AG04449 (cell line): ENCODE results near the gene CD226.
"Not testable (repeated sequence)": the region's sequence is repeated elsewhere in the genome, so short reads cannot be mapped to it uniquely, and the experiment has no call there.

Experiments used
- CTCF ChIA-PET: fragments of 350-600 bp; formaldehyde crosslinking; extraction: SDS; loops from one replicate; lab custom pipeline; 2021; ENCODE audit warnings: antibody characterized with exemption; lab: Yijun Ruan, JAX
- POLR2A ChIA-PET: fragments of 400-600, 350-600 bp; formaldehyde crosslinking; extraction: SDS; loops from one replicate; lab custom pipeline; 2020; ENCODE audit warnings: antibody characterized with exemption, inconsistent platforms; lab: Yijun Ruan, JAX
- DNase-seq: peaks from one replicate; pipeline ENCODE4 v3.0.0-alpha.2; 2010; ENCODE audit warnings: low read depth, low spot score
- H3K4me3 ChIP-seq: 2 replicates; pipeline ENCODE4 v1.5.1; 2011; ENCODE audit warnings: low read depth, mild to moderate bottlenecking, control low read depth, low read length
- TF ChIP-seq, protein P1 (sequence below): IDR thresholded peaks from one replicate; pipeline ENCODE4 v1.5.1; 2011; ENCODE audit warnings: mild to moderate bottlenecking, moderate library complexity, low read length, control low read depth, inconsistent platforms; ENCODE audit not compliant: insufficient read depth; ENCODE audit errors: missing control alignments

The CD226 gene

DNA sequence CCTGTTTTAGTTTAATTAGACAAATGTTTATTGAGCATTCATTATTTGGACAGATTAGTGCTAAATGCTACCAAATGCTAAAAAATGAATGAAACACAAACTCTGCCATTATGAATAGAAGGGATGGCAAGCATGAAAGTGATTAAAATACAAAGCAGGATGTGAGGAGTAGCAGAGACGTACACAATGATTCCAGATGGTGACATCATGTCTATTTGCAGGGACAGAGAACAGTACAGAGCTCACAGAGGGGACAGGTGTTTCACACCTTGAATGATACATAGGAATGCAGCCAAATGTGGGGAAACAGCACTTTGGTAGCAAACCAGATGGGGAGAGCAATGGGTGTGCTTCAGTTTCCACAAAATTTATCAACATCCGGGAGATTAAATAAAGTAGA is 76.3 kb downstream of the CD226 start:
- CTCF ChIA-PET, result no interaction called here
- POLR2A ChIA-PET, result no interaction called here
- TF ChIP-seq, protein P1, sequence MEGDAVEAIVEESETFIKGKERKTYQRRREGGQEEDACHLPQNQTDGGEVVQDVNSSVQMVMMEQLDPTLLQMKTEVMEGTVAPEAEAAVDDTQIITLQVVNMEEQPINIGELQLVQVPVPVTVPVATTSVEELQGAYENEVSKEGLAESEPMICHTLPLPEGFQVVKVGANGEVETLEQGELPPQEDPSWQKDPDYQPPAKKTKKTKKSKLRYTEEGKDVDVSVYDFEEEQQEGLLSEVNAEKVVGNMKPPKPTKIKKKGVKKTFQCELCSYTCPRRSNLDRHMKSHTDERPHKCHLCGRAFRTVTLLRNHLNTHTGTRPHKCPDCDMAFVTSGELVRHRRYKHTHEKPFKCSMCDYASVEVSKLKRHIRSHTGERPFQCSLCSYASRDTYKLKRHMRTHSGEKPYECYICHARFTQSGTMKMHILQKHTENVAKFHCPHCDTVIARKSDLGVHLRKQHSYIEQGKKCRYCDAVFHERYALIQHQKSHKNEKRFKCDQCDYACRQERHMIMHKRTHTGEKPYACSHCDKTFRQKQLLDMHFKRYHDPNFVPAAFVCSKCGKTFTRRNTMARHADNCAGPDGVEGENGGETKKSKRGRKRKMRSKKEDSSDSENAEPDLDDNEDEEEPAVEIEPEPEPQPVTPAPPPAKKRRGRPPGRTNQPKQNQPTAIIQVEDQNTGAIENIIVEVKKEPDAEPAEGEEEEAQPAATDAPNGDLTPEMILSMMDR, result no peak
- DNase-seq, result no peak
- no peak overlapping the region for H3K4me3 ChIP-seq

DNA sequence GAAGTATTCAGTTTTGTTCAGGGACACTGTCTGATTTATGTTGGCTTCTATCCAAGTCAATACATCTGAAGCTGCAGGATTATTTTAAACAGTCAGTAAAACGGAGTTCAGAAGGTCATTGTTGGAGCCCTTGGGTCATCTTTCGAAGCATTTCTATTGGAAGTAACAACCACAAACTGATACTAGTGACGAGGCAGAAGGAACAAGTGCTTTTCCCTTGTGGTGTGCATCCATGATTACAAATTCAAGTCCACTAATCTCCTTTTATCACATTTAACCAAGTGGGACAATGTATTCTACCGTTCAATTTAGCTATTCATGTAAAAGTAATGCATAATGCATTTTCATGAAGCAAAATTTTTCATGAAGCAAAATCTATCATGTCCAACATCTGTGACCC is 76.9 kb downstream of the CD226 start:
- no peak for DNase-seq
- CTCF ChIA-PET, result no interaction called here
- no peak overlapping the region for H3K4me3 ChIP-seq
- POLR2A ChIA-PET, result no interaction called here
- TF ChIP-seq, protein P1, result no peak

DNA sequence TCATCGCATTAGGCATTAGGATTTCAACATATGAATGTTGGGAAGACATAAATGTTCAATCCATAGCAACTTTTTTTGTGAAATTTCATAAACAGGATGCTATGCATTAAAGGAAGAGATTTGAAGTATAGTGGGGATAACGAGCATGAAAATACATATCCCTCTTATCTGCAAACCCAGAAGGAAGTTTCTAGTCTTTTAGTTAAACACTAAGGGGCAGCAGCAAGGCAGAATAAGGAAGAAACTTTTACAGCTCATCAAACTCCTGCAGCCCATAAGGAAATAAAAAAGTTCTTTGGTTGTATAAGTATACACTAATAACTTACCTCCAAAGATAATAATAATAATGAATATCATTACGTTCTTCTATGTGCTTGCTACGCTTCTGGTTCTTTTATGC is 81.5 kb downstream of the CD226 start:
- ChIA-PET POLR2A (no interaction called here), CTCF (no interaction called here)
- DNase-seq, result no peak
- TF ChIP-seq, protein P1, result no peak
- H3K4me3 ChIP-seq, result no peak overlapping the region

DNA sequence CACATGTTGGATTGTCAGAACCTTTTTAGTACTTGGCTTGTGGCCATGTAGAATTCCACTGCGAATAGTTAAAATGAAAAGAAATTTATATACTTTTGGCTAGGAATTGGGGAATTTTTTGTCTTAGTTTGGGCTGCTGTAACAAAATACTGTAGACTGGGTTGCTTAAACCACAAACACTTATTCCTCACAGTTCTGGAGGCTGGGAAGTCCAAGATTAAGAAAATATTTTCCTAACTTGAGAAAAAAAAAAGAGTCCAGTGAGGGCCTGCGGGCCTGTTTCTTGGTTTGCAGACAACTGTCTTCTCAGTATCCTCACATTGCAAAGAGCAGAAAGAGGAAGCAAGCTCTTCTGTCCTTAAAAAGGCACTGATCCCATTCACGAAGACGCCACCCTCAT is 81.9 kb downstream of the CD226 start:
- TF ChIP-seq, protein P1, result no peak
- POLR2A ChIA-PET, result no interaction called here
- no peak for DNase-seq
- no peak overlapping the region for H3K4me3 ChIP-seq
- CTCF ChIA-PET, result no interaction called here

DNA sequence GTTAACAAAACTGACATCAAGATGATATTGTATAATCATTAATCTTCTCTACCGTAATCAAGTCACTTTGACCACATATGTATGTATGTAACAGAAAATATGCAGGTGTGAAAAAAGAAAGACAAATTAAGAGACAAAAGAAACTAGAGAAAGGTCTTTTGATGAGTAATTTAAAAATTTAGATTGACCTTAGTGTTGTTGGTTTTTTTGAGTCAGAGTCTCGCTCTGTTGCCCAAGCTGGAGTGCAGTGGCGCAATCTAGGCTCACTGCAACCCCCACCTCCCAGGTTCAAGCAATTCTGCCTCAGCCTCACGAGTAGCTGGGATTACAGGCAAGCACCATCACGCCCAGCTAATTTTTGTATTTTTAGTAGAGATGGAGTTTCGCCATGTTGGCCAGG is 82.9 kb downstream of the CD226 start:
- DNase-seq, H3K4me3 ChIP-seq, POLR2A ChIA-PET, CTCF ChIA-PET: not testable (repeated sequence)

DNA sequence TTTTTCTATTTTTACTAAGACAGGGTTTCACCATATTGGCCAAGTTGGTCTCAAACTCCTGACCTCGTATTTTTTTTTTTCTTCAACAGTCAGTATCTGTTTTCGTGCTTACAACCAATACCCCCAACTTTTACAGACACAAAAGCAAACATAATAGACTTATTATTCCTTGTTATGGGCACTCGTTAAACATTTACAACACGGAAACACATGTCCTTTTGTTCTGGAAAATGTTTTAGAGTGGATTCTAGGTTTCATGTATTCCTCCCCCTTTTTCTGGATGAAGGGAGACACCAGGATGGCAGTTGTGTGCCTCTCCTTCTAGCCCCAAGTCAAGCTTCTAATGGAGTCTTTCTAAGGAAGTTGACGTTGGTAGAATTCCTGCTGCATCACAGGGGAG is 88.8 kb downstream of the CD226 start:
- no peak overlapping the region for H3K4me3 ChIP-seq
- TF ChIP-seq, protein P1, result no peak
- POLR2A ChIA-PET, result no interaction called here
- DNase-seq, result no peak
- CTCF ChIA-PET, result no interaction called here

DNA sequence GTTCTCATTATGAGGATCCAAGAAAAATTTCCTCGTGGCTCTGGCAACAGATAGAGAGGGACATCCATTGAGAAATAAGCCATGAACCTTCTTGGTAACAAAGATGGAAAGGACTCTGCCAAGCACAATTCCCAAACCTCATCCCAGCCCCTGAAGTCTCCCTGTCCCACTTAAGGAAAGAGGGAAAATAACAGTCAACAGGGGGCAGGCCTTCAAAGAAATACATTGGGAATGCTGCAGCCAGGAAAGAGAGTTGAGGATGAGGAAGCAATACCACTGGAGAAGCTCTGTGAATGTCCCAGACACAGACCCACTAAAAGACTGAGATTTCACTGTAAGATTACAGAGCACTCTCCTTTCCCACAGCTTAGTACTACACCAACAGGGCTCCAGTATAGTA is 93.2 kb downstream of the CD226 start:
- no peak overlapping the region for H3K4me3 ChIP-seq
- no peak for DNase-seq
- ChIA-PET CTCF (no interaction called here), POLR2A (no interaction called here)
- TF ChIP-seq, protein P1, result no peak
